Mammary epithelial cell (primary cell): ENCODE results near the gene PRPF19.

Source experiments
- EZH2 ChIP-seq: IDR thresholded peaks from 2 replicates; pipeline ENCODE4 v1.6.1; 2012; ENCODE audit warnings: low read length, inconsistent platforms, borderline replicate concordance
- TF ChIP-seq, protein P1 (sequence below), 2 donors: IDR thresholded peaks in 1 of 2; conservative IDR thresholded peaks in 1 of 2; 2 replicates each; pipeline ENCODE4 v1.5.1; 2011 to 2012; ENCODE audit warnings: inconsistent platforms in 2 of 2, low read length in 2 of 2, mild to moderate bottlenecking in 2 of 2, control low read depth in 1 of 2, low read depth in 1 of 2; ENCODE audit not compliant: insufficient read depth in 1 of 2; ENCODE audit errors: extremely low read depth in 1 of 2

DNA sequence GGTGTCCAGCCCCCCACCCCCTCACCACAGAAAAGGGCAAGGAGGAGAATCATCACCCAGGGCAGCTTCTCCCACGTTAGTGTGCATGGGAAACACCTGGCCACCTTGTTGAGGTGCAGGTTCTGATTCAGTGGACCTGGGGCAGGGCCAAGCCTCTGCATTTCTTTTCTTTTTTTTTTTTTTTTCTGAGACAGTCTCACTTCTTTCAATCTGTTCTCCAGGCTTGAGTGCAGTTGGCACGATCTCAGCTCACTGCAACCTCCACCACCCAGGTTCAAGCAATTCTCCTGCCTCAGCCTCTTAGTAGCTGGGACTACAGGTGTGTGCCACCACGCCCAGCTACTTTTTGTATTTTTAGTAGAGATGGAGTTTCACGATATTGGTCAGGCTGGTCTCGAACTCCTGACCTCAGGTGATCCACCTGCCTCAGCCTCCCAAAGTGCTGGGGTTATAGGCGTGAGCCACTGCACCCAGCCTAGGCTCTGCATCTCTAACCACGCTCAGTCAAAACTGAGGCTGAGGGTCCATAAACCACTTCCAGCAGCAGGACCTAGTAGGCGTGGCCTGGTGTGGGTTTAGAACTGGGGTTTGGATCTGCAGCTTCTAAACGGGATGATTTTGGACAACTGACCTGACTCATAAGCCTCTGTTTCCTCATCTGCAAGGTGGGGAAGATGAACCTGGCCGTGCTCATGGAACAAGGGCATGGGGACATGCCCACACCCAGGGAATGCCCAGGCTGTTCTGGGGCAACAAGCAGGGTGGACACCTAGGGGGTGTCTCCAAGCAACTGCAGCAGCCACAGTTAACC lies 38.3 kb downstream of the PRPF19 start:
- TF ChIP-seq, protein P1, sequence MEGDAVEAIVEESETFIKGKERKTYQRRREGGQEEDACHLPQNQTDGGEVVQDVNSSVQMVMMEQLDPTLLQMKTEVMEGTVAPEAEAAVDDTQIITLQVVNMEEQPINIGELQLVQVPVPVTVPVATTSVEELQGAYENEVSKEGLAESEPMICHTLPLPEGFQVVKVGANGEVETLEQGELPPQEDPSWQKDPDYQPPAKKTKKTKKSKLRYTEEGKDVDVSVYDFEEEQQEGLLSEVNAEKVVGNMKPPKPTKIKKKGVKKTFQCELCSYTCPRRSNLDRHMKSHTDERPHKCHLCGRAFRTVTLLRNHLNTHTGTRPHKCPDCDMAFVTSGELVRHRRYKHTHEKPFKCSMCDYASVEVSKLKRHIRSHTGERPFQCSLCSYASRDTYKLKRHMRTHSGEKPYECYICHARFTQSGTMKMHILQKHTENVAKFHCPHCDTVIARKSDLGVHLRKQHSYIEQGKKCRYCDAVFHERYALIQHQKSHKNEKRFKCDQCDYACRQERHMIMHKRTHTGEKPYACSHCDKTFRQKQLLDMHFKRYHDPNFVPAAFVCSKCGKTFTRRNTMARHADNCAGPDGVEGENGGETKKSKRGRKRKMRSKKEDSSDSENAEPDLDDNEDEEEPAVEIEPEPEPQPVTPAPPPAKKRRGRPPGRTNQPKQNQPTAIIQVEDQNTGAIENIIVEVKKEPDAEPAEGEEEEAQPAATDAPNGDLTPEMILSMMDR (conservative IDR thresholded peaks at IDR 0.05 in 1 of 2, IDR thresholded peaks at IDR 0.05 in 1 of 2; ENCODE audit: extremely low read depth in 1 of 2, insufficient read depth in 1 of 2, low read depth in 1 of 2, low read length in 2 of 2): no peak
- no peak for TF ChIP-seq EZH2
